ENCODE data around the gene ABCD4. TPM values are rescaled to one million over a fixed set of nuclear protein-coding genes. Genes with fewer than 3 reads are reported as not detected.
A peak's percentile ranks its signal among the peaks of the same experiment; 100 is the strongest.
"Not testable (repeated sequence)": the region's sequence is repeated elsewhere in the genome, so short reads cannot be mapped to it uniquely, and the experiment has no call there.

The ABCD4 gene
- total RNA-seq, 1 donor from 2014 or later = 151 TPM

DNA sequence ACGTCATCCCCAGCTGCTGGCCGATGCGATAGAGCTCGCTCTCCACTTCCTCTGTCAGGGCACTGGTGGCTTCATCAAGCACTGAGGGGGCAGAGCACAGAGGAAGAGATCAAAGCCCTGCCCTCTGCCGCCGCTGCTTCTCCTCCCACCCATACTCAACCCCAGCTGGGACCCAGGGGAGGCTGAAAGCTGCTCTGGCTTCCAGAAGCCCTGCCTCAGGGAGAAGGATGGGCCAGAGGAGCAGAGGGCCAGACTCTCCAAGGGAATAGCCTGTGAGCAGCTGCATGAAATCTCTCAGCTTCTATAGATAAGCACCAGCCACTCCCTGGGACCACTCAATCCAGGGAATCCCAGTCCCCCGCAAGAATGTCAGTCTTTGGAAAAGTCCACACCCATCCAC lies 16.0 kb downstream of the ABCD4 start:
- Mint-ChIP-seq H3K9me3 (ENCODE audit: unreplicated experiment) (no peaks in the 10 kb centered on the region), H3K36me3 (ENCODE audit: low read depth, unreplicated experiment) (peaks cover 45% of the 10 kb centered on the region), H3K4me3 (ENCODE audit: unreplicated experiment) (peak overlapping the region; percentile 68), H3K27ac (ENCODE audit: unreplicated experiment) (no peak overlapping the region), H3K27me3 (ENCODE audit: unreplicated experiment) (peaks cover 10% of the 10 kb centered on the region), H3K4me1 (ENCODE audit: unreplicated experiment) (peaks cover 10% of the 10 kb centered on the region)
- TF ChIP-seq, protein P1, sequence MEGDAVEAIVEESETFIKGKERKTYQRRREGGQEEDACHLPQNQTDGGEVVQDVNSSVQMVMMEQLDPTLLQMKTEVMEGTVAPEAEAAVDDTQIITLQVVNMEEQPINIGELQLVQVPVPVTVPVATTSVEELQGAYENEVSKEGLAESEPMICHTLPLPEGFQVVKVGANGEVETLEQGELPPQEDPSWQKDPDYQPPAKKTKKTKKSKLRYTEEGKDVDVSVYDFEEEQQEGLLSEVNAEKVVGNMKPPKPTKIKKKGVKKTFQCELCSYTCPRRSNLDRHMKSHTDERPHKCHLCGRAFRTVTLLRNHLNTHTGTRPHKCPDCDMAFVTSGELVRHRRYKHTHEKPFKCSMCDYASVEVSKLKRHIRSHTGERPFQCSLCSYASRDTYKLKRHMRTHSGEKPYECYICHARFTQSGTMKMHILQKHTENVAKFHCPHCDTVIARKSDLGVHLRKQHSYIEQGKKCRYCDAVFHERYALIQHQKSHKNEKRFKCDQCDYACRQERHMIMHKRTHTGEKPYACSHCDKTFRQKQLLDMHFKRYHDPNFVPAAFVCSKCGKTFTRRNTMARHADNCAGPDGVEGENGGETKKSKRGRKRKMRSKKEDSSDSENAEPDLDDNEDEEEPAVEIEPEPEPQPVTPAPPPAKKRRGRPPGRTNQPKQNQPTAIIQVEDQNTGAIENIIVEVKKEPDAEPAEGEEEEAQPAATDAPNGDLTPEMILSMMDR (IDR thresholded peaks at IDR 0.05; ENCODE audit: unreplicated experiment) = no peak
- no peak for DNase-seq (ENCODE audit: low spot score)

DNA sequence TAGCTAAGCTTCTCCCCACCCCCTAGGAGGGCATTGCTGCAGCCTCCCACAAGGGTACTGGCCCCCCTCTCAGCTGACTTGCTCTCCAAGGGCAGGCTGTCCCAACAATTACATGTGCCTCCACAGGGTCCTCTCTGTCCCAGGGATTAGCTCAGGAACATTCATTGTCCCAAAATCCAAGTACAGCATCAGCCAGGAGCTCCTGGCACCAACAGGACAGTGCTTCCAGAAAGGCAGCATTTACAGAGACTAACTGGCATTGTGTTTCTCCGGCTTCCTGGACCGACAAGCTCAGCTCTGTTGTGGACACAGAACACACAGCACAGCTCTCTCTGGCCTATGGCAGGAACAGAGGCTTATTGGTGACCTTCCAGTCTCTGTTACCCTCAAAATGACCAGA lies 21.7 kb downstream of the ABCD4 start:
- Mint-ChIP-seq H3K9me3 (ENCODE audit: unreplicated experiment) (no peaks in the 10 kb centered on the region), H3K27me3 (ENCODE audit: unreplicated experiment) (peaks cover 7% of the 10 kb centered on the region)

DNA sequence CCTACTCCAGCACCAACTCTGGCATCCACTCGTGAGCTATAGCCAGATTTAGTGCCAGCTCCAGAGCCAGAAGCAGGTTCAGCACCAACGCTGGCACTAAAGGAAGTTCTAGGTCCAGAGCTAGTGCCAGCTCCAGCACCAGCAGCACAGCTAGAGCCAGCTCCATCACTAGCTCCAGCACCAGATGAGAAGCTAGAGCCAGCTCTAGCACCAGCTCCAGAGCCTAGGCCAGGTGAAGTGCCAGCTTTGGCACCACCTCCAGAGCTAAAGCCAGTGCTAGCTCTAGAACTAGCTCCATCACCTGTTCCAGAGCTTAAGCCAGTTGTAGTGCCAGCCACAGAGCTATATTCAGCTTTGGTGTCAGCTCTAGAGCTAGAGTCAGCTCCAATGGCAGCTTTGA lies 24.7 kb downstream of the ABCD4 start:
- no peaks in the 10 kb centered on the region for H3K4me1 Mint-ChIP-seq (ENCODE audit: unreplicated experiment)
- H3K27ac Mint-ChIP-seq (ENCODE audit: unreplicated experiment) = no peak overlapping the region
- H3K27me3 Mint-ChIP-seq (ENCODE audit: unreplicated experiment) = peaks cover under 1% of the 10 kb centered on the region

More for the DNA sequence above, 21.7 kb downstream of the ABCD4 start:
- Mint-ChIP-seq H3K4me3 (ENCODE audit: unreplicated experiment) (no peak overlapping the region), H3K36me3 (ENCODE audit: low read depth, unreplicated experiment) (peaks cover 38% of the 10 kb centered on the region), H3K27ac (ENCODE audit: unreplicated experiment) (no peak overlapping the region), H3K4me1 (ENCODE audit: unreplicated experiment) (no peaks in the 10 kb centered on the region)
- TF ChIP-seq, protein P1 (IDR thresholded peaks at IDR 0.05; ENCODE audit: unreplicated experiment) = no peak
- no peak for DNase-seq (ENCODE audit: low spot score)

DNA sequence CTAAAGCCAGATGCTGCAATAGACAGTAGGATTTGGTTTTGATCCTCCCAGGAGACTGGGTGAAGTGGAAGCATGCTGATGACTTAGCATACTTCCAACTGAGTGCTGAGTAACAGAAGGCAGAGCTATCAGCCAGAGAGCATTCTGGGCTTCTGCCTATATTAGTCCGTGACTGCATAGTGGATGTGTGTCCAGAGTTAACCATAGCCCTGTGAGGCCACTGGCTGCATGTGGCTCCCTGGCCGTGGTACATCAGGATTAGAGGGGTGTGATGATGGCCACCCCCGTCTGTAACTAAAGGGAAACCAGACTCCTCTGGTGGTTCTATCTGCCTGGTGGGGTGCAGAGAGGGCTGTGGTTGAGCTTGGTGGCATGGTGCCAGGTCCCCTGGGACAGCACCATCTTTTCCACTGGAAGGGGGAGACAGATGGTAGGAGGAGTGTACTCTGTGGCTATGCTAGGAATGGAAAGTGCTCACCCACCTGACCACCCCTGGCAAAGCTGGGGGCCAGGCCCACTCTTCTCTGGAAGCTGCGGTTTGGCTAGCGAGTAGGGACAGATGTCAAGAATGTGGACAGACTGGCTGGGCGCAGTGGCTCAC lies 27.4 kb downstream of the ABCD4 start:
- no peak overlapping the region for H3K4me3 Mint-ChIP-seq (ENCODE audit: unreplicated experiment)
- no peaks in the 10 kb centered on the region for H3K27me3 Mint-ChIP-seq (ENCODE audit: unreplicated experiment)
- no peak overlapping the region for H3K27ac Mint-ChIP-seq (ENCODE audit: unreplicated experiment)

More for the DNA sequence above, 24.7 kb downstream of the ABCD4 start:
- Mint-ChIP-seq H3K9me3 (ENCODE audit: unreplicated experiment) (no peaks in the 10 kb centered on the region), H3K4me3 (ENCODE audit: unreplicated experiment) (no peak overlapping the region), H3K36me3 (ENCODE audit: low read depth, unreplicated experiment) (peaks cover 19% of the 10 kb centered on the region)
- TF ChIP-seq, protein P1 (IDR thresholded peaks at IDR 0.05; ENCODE audit: unreplicated experiment) = no peak
- no peak for DNase-seq (ENCODE audit: low spot score)

DNA sequence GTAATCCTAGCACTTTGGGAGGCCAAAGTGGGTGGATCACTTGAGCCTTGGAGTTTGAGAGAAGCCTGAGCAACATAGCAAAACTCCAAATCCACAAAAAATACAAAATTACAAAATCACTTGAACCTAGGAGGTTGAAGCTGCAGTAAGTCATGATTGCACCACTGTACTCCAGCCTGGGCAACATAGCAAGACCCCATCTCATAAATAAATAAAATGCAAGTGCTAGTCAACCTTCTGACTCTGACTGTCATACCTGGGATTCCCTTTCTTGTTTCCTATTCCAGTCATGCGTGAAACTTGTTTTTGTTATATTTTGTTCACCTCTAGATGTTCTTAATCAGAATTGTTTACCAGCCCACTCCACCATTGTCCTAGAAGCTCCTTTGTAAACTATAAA lies 31.4 kb downstream of the ABCD4 start:
- H3K4me3 Mint-ChIP-seq (ENCODE audit: unreplicated experiment) = no peak overlapping the region

More for the DNA sequence above, 27.4 kb downstream of the ABCD4 start:
- no peak for DNase-seq (ENCODE audit: low spot score)
- TF ChIP-seq, protein P1 (IDR thresholded peaks at IDR 0.05; ENCODE audit: unreplicated experiment) = no peak
- no peaks in the 10 kb centered on the region for H3K4me1 Mint-ChIP-seq (ENCODE audit: unreplicated experiment)
- peaks cover 9% of the 10 kb centered on the region for H3K36me3 Mint-ChIP-seq (ENCODE audit: low read depth, unreplicated experiment)
- H3K9me3 Mint-ChIP-seq (ENCODE audit: unreplicated experiment) = no peaks in the 10 kb centered on the region

DNA sequence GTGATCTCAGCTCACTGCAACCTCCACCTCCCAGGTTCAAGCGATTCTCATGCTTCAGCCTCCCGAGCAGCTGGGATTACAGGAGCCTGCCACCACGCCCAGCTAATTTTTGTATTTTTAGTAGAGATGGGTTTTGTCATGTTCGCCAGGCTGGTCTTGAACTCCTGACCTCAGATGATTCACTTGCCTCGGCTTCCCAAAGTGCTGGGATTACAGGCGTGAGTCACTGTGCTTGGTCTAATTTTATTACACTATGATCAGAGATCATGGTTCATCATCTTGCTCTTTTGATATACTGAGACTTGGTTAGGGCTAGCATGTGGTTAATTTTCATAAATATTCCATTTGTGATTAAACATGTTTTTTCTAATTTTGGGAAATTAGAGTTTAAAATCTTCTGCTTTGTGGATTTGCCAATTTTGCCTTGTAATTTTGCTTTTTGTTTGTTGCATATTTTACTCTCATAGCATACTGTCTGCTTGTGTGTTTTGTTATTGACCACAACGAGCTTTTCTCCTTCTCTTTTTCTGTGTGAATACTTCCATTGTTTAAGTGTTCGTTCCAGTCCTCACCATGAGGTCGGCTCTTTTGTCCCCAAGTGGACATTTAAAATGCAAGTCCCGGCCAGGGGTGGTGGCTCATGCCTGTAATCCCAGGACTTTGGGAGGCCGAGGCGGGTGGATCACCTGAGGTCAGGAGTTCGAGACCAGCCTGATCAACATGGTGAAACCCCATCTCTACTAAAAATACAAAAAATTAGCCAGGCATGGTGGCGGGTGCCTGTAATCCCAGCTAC lies 32.2 kb downstream of the ABCD4 start:
- H3K9me3 Mint-ChIP-seq (ENCODE audit: unreplicated experiment); H3K27ac Mint-ChIP-seq (ENCODE audit: unreplicated experiment); H3K36me3 Mint-ChIP-seq (ENCODE audit: low read depth, unreplicated experiment); DNase-seq (ENCODE audit: low spot score); H3K27me3 Mint-ChIP-seq (ENCODE audit: unreplicated experiment); H3K4me1 Mint-ChIP-seq (ENCODE audit: unreplicated experiment); H3K4me3 Mint-ChIP-seq (ENCODE audit: unreplicated experiment): not testable (repeated sequence)

More for the DNA sequence above, 31.4 kb downstream of the ABCD4 start:
- H3K9me3 Mint-ChIP-seq (ENCODE audit: unreplicated experiment) = no peaks in the 10 kb centered on the region
- DNase-seq (ENCODE audit: low spot score) = no peak
- H3K27me3 Mint-ChIP-seq (ENCODE audit: unreplicated experiment) = no peaks in the 10 kb centered on the region
- peaks cover 3% of the 10 kb centered on the region for H3K4me1 Mint-ChIP-seq (ENCODE audit: unreplicated experiment)
- no peak overlapping the region for H3K27ac Mint-ChIP-seq (ENCODE audit: unreplicated experiment)
- no peaks in the 10 kb centered on the region for H3K36me3 Mint-ChIP-seq (ENCODE audit: low read depth, unreplicated experiment)
- TF ChIP-seq, protein P1 (IDR thresholded peaks at IDR 0.05; ENCODE audit: unreplicated experiment) = no peak

All from endothelial cell (in vitro differentiated cells).